ENCODE data around the gene TBC1D10A. TPM values are rescaled to one million over a fixed set of nuclear protein-coding genes. Genes with fewer than 3 reads are reported as not detected.

TBC1D10A gene
- polyA plus RNA-seq, 4 donors: 11.7 to 17.6 (median 14.4) TPM

- no peak for DNase-seq (ENCODE audit: low read depth in 4 of 4, low spot score in 3 of 4)
Measured at GRCh38 chr22:30272781-30273601, 53.8 kb downstream of the TBC1D10A start.

- no peak for DNase-seq (ENCODE audit: low read depth in 4 of 4, low spot score in 3 of 4)
Measured at GRCh38 chr22:30270832-30271231, 55.9 kb downstream of the TBC1D10A start.

GRCh38 chr22:30268331-30268730, 58.4 kb downstream of the TBC1D10A start:
- DNase-seq (ENCODE audit: low read depth in 4 of 4, low spot score in 3 of 4): no peak

GRCh38 chr22:30267382-30268302, 59.1 kb downstream of the TBC1D10A start:
- no peak for DNase-seq (ENCODE audit: low read depth in 4 of 4, low spot score in 3 of 4)

- no peak for DNase-seq (ENCODE audit: low read depth in 4 of 4, low spot score in 3 of 4)
Measured at GRCh38 chr22:30266445-30267381, 60.0 kb downstream of the TBC1D10A start, which contains the start of gene OSM. Gene OSM (minus strand): TSS chr22:30266851. CDS start chr22:30266799, 52 bp downstream.

- no peak for DNase-seq (ENCODE audit: low read depth in 4 of 4, low spot score in 3 of 4)
Measured at GRCh38 chr22:30265823-30266444, 60.8 kb downstream of the TBC1D10A start.

- DNase-seq (ENCODE audit: low read depth in 4 of 4, low spot score in 3 of 4): no peak
Measured at GRCh38 chr22:30265131-30265720, 61.5 kb downstream of the TBC1D10A start.

GRCh38 chr22:30263883-30264282, 62.9 kb downstream of the TBC1D10A start:
- no peak for DNase-seq (ENCODE audit: low read depth in 4 of 4, low spot score in 3 of 4)

GRCh38 chr22:30262917-30263741, 63.6 kb downstream of the TBC1D10A start:
- no peak for DNase-seq (ENCODE audit: low read depth in 4 of 4, low spot score in 3 of 4)

GRCh38 chr22:30262112-30262511, 64.6 kb downstream of the TBC1D10A start:
- no peak for DNase-seq (ENCODE audit: low read depth in 4 of 4, low spot score in 3 of 4)

GRCh38 chr22:30261134-30261533, 65.6 kb downstream of the TBC1D10A start:
- no peak for DNase-seq (ENCODE audit: low read depth in 4 of 4, low spot score in 3 of 4)

GRCh38 chr22:30260682-30261081, 66.1 kb downstream of the TBC1D10A start:
- DNase-seq (ENCODE audit: low read depth in 4 of 4, low spot score in 3 of 4): no peak

- DNase-seq (ENCODE audit: low read depth in 4 of 4, low spot score in 3 of 4): no peak
Measured at GRCh38 chr22:30260276-30260675, 66.5 kb downstream of the TBC1D10A start.

GRCh38 chr22:30254314-30254713, 72.4 kb downstream of the TBC1D10A start:
- DNase-seq (ENCODE audit: low read depth in 4 of 4, low spot score in 3 of 4): no peak

GRCh38 chr22:30253205-30253852, 73.4 kb downstream of the TBC1D10A start:
- DNase-seq (ENCODE audit: low read depth in 4 of 4, low spot score in 3 of 4): peak in 3 of 4 donors; percentile 59 to 76 (median 73)

GRCh38 chr22:30252411-30253204, 74.1 kb downstream of the TBC1D10A start:
- DNase-seq (ENCODE audit: low read depth in 4 of 4, low spot score in 3 of 4): no peak

- no peak for DNase-seq (ENCODE audit: low read depth in 4 of 4, low spot score in 3 of 4)
Measured at GRCh38 chr22:30251711-30252110, 75.0 kb downstream of the TBC1D10A start.

Measured in right renal pelvis (tissue), 4 donors.